ENCODE data around the gene EFNA3. TPM values are rescaled to one million over a fixed set of nuclear protein-coding genes. Genes with fewer than 3 reads are reported as not detected.

The EFNA3 gene
- polyA plus RNA-seq, 1 donor from 2014 or later, result 12.2 TPM

DNA sequence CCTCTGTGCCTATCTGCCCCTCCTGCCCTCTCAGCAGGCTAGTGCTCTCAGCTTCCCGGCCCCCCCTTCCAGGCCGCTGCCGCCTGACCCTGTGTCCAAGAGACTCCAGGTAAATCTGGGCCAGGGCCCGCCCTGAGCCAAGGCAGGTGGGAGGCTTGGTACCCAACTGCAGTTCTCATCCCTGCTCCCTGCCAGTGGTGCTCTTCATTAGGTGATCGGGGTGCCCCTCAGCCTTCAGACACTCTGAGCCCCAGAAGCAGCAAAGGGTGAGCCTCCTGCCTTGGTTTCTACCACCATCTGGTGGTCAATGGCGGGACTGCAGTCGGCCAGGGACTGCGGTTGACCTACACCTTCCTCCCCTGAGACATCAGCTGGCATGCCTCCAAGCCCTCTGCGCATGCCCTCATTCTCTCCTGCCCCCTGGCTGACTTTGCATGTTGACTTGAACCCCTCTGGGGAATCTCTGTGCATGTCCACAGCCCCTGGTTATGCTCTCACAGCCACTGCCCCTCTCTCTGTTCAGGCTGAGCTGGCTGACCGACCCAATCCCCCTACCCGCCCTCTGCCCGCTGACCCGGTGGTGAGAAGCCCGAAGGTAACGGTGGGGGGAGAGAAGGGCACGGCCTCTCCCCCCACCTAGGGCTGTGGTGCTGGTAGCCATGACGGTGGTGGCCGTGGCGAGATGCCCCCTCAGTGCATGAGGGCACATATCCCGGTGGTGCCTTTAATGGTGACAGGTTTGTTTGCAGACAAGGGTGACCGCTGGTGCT, 17.1 kb upstream of the EFNA3 start:
- Histone ChIP-seq H3K9me3 (ENCODE audit: low read length) (no peaks in the 10 kb centered on the region), H3K4me3 (ENCODE audit: low read length) (no peak overlapping the region), H4K20me1 (ENCODE audit: insufficient read depth) (no peaks in the 10 kb centered on the region), H3K4me2 (ENCODE audit: low read length) (no peak overlapping the region), H3F3A (ENCODE audit: insufficient read depth, low read length, poor library complexity, severe bottlenecking) (no peaks in the 10 kb centered on the region), H2AFZ (ENCODE audit: low read depth, low read length) (no peak overlapping the region), H3K27me3 (ENCODE audit: insufficient read depth, low read depth, low read length) (no peaks in the 10 kb centered on the region), H3K79me2 (replicated peaks; ENCODE audit: insufficient read depth, low read length) (peaks cover 8% of the 10 kb centered on the region), H3K27ac (ENCODE audit: low read length) (no peak overlapping the region), H3K9ac (ENCODE audit: low read length) (peak overlapping the region; percentile 31), H3K9me2 (ENCODE audit: insufficient read depth, low read length) (no peaks in the 10 kb centered on the region), H3K36me3 (ENCODE audit: insufficient read depth, low read length) (no peaks in the 10 kb centered on the region)
- TF ChIP-seq POLR2AphosphoS5 (IDR thresholded peaks at IDR 0.05) (no peak), RAD21 (conservative IDR thresholded peaks at IDR 0.05) (peak; percentile 96), EP300 (conservative IDR thresholded peaks at IDR 0.05; ENCODE audit: poor library complexity, severe bottlenecking) (no peak), TAF1 (IDR thresholded peaks at IDR 0.05; ENCODE audit: low read depth) (no peak), SMC3 (conservative IDR thresholded peaks at IDR 0.05; ENCODE audit: poor library complexity) (peak; percentile 94), MXI1 (conservative IDR thresholded peaks at IDR 0.05; ENCODE audit: poor library complexity, severe bottlenecking) (no peak), EZH2 (IDR thresholded peaks at IDR 0.05; ENCODE audit: borderline replicate concordance, insufficient read depth, low read length, poor library complexity, severe bottlenecking) (no peak)
- TF ChIP-seq, protein P1, sequence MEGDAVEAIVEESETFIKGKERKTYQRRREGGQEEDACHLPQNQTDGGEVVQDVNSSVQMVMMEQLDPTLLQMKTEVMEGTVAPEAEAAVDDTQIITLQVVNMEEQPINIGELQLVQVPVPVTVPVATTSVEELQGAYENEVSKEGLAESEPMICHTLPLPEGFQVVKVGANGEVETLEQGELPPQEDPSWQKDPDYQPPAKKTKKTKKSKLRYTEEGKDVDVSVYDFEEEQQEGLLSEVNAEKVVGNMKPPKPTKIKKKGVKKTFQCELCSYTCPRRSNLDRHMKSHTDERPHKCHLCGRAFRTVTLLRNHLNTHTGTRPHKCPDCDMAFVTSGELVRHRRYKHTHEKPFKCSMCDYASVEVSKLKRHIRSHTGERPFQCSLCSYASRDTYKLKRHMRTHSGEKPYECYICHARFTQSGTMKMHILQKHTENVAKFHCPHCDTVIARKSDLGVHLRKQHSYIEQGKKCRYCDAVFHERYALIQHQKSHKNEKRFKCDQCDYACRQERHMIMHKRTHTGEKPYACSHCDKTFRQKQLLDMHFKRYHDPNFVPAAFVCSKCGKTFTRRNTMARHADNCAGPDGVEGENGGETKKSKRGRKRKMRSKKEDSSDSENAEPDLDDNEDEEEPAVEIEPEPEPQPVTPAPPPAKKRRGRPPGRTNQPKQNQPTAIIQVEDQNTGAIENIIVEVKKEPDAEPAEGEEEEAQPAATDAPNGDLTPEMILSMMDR (IDR thresholded peaks at IDR 0.05; ENCODE audit: poor library complexity, severe bottlenecking), result peak; percentile 97
- TF ChIP-seq, protein P2, sequence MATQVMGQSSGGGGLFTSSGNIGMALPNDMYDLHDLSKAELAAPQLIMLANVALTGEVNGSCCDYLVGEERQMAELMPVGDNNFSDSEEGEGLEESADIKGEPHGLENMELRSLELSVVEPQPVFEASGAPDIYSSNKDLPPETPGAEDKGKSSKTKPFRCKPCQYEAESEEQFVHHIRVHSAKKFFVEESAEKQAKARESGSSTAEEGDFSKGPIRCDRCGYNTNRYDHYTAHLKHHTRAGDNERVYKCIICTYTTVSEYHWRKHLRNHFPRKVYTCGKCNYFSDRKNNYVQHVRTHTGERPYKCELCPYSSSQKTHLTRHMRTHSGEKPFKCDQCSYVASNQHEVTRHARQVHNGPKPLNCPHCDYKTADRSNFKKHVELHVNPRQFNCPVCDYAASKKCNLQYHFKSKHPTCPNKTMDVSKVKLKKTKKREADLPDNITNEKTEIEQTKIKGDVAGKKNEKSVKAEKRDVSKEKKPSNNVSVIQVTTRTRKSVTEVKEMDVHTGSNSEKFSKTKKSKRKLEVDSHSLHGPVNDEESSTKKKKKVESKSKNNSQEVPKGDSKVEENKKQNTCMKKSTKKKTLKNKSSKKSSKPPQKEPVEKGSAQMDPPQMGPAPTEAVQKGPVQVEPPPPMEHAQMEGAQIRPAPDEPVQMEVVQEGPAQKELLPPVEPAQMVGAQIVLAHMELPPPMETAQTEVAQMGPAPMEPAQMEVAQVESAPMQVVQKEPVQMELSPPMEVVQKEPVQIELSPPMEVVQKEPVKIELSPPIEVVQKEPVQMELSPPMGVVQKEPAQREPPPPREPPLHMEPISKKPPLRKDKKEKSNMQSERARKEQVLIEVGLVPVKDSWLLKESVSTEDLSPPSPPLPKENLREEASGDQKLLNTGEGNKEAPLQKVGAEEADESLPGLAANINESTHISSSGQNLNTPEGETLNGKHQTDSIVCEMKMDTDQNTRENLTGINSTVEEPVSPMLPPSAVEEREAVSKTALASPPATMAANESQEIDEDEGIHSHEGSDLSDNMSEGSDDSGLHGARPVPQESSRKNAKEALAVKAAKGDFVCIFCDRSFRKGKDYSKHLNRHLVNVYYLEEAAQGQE (IDR thresholded peaks at IDR 0.05; ENCODE audit: borderline replicate concordance), result no peak

GRCh38 chr1:155062151-155062686, 16.4 kb upstream of the EFNA3 start:
- H3K9me2 ChIP-seq (ENCODE audit: insufficient read depth, low read length), result no peaks in the 10 kb centered on the region
- H3K27ac ChIP-seq (ENCODE audit: low read length), result no peak overlapping the region
- no peaks in the 10 kb centered on the region for H3K9me3 ChIP-seq (ENCODE audit: low read length)
- H2AFZ ChIP-seq (ENCODE audit: low read depth, low read length), result no peak overlapping the region
- H3K4me3 ChIP-seq (ENCODE audit: low read length), result peak overlapping the region; percentile 72
- no peaks in the 10 kb centered on the region for H3F3A ChIP-seq (ENCODE audit: insufficient read depth, low read length, poor library complexity, severe bottlenecking)
- H3K27me3 ChIP-seq (ENCODE audit: insufficient read depth, low read depth, low read length), result no peaks in the 10 kb centered on the region
- no peak for TF ChIP-seq MXI1 (conservative IDR thresholded peaks at IDR 0.05; ENCODE audit: poor library complexity, severe bottlenecking)
- no peaks in the 10 kb centered on the region for H4K20me1 ChIP-seq (ENCODE audit: insufficient read depth)
- peaks cover 8% of the 10 kb centered on the region for H3K79me2 ChIP-seq (replicated peaks; ENCODE audit: insufficient read depth, low read length)
- no peaks in the 10 kb centered on the region for H3K36me3 ChIP-seq (ENCODE audit: insufficient read depth, low read length)
- no peak overlapping the region for H3K4me2 ChIP-seq (ENCODE audit: low read length)
- H3K9ac ChIP-seq (ENCODE audit: low read length), result peak overlapping the region; percentile 31

Data from neural cell (in vitro differentiated cells).